ENCODE results near the gene ZER1.
"Not testable (repeated sequence)": the region's sequence is repeated elsewhere in the genome, so short reads cannot be mapped to it uniquely, and the experiment has no call there.

GRCh38 chr9:128693738-128694137 is 78.0 kb downstream of the ZER1 start:
- TF ChIP-seq, protein P1, sequence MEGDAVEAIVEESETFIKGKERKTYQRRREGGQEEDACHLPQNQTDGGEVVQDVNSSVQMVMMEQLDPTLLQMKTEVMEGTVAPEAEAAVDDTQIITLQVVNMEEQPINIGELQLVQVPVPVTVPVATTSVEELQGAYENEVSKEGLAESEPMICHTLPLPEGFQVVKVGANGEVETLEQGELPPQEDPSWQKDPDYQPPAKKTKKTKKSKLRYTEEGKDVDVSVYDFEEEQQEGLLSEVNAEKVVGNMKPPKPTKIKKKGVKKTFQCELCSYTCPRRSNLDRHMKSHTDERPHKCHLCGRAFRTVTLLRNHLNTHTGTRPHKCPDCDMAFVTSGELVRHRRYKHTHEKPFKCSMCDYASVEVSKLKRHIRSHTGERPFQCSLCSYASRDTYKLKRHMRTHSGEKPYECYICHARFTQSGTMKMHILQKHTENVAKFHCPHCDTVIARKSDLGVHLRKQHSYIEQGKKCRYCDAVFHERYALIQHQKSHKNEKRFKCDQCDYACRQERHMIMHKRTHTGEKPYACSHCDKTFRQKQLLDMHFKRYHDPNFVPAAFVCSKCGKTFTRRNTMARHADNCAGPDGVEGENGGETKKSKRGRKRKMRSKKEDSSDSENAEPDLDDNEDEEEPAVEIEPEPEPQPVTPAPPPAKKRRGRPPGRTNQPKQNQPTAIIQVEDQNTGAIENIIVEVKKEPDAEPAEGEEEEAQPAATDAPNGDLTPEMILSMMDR (IDR thresholded peaks at IDR 0.05) = not testable (repeated sequence)
- TF ChIP-seq POLR2A (IDR thresholded peaks at IDR 0.05) = not testable (repeated sequence)
